ENCODE measurements around the gene DYNLRB2. TPM values are rescaled to one million over a fixed set of nuclear protein-coding genes. Genes with fewer than 3 reads are reported as not detected.
A peak's percentile ranks its signal among the peaks of the same experiment; 100 is the strongest.

The DYNLRB2 gene
- total RNA-seq, 1 donor from 2014 or later, result not detected

DNA sequence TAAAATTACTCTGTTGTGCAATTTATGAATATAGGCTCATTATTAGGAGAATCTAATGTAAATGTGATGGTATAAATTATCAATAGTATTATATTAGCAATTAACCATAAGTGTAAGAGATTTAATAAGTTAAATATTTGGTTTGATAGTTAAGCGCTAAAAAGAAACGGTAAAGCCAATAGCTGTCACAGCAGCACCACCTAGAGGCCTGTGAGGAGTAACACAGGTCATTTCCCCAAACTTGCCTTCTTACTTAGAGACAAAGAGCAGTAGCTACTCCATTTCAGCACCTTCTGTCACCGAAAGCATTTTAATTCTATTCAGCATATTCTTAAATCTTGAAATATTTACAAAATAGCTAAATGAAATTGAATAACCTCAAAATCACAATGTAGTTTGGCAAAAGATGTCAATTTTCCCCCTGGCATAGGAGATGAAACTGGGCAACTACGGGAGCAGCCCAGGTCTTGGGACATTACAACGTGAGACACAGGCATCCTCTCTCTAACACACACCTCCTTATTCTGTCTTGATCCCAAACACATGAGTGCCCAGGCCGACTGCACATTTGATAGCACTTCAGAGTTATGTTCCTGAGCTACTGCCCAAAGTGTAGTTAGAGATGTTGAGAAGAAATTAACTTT is 14.3 kb upstream of the DYNLRB2 start:
- H3K4me3 Mint-ChIP-seq, result no peak overlapping the region
- peak overlapping the region; percentile 17 for H3K27ac Mint-ChIP-seq
- no peaks in the 10 kb centered on the region for H3K9me3 Mint-ChIP-seq
- peak; percentile 88 for DNase-seq
- peaks cover 11% of the 10 kb centered on the region for H3K27me3 Mint-ChIP-seq
- no peaks in the 10 kb centered on the region for H3K36me3 Mint-ChIP-seq (ENCODE audit: low read depth)
- intact Hi-C loops (cut with micrococcal nuclease), result loop anchor here (1.0 to 10.0 kb wide), 6 partner anchors 54 to 1819 kb away; no protein-coding TSS in a partner anchor
- H3K4me1 Mint-ChIP-seq, result peaks cover 15% of the 10 kb centered on the region

DNA sequence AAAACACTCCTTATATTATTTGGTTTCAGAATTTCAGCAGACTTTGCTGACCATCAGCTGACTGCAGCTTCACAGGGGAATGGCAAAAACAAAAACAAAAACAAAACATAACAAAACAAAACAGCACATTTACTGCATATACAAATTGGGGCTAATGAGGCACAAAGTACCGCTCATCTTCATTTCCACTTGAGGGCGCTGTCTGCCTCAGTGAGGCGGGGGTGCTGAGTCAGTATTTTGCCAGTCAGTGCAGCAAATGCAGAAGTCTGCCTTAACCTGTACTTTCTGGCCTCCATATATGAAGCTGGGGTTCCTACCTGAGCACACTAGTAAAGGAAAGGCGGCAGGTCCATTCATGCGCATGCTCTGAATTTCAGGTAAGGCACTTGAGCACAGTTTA is 13.5 kb upstream of the DYNLRB2 start:
- DNase-seq, result peak; percentile 92

DNA sequence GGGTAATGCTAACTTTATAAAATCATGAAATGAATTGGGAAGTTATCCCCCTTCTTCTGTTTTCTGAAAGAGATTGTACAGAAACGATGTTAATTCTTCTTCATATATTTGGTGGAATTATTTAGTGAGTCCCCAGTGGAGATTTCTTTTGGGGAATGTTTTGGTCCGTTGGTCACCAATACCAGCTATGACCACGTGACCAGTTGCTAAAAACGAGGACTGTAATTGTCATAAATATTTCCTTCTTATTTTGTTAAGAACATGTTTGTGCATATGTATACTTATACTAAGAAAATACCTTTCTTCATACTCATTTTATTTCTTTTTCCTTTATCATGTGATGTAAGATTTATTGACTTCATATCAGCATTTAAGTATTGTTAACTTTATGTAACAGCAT is 10.3 kb upstream of the DYNLRB2 start:
- no peak overlapping the region for H3K4me3 Mint-ChIP-seq
- peaks cover 16% of the 10 kb centered on the region for H3K4me1 Mint-ChIP-seq
- no peaks in the 10 kb centered on the region for H3K9me3 Mint-ChIP-seq
- H3K27ac Mint-ChIP-seq, result no peak overlapping the region
- H3K27me3 Mint-ChIP-seq, result peaks cover 8% of the 10 kb centered on the region
- DNase-seq, result no peak
- intact Hi-C loops (cut with micrococcal nuclease), result no loop called here
- no peaks in the 10 kb centered on the region for H3K36me3 Mint-ChIP-seq (ENCODE audit: low read depth)

More for the DNA sequence above, 13.5 kb upstream of the DYNLRB2 start:
- H3K4me1 Mint-ChIP-seq, result peaks cover 15% of the 10 kb centered on the region
- peaks cover 8% of the 10 kb centered on the region for H3K27me3 Mint-ChIP-seq
- H3K27ac Mint-ChIP-seq, result no peak overlapping the region
- no peak overlapping the region for H3K4me3 Mint-ChIP-seq
- H3K36me3 Mint-ChIP-seq (ENCODE audit: low read depth), result no peaks in the 10 kb centered on the region
- intact Hi-C loops (cut with micrococcal nuclease), result loop anchor here (1.0 to 10.0 kb wide), 6 partner anchors 54 to 1820 kb away; no protein-coding TSS in a partner anchor
- no peaks in the 10 kb centered on the region for H3K9me3 Mint-ChIP-seq

DNA sequence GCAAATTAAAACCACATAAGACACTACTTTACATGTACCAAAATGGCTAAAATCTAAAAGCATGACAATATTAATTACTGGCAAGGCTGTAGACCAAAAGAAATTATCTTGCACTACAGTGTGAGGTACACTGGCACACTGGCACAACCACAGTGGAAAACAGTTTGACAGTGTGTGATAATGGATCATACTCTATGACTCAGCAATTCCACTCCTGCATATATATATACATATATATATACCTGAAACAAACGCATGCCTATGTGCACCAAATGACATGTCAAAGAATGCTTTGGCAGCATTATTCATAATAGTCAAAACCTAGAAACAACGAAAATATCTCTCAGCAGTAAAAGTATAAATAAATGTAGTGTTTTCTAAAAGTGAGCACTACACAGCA is 4.6 kb upstream of the DYNLRB2 start:
- Mint-ChIP-seq H3K4me3 (no peak overlapping the region), H3K9me3 (peaks cover 12% of the 10 kb centered on the region), H3K27ac (no peak overlapping the region), H3K27me3 (peaks cover 14% of the 10 kb centered on the region), H3K4me1 (peaks cover 28% of the 10 kb centered on the region), H3K36me3 (ENCODE audit: low read depth) (peaks cover 6% of the 10 kb centered on the region)
- intact Hi-C loops (cut with micrococcal nuclease), result loop anchor here (1.0 kb wide), 1 partner anchor 223 kb away; no protein-coding TSS in a partner anchor
- DNase-seq, result no peak

DNA sequence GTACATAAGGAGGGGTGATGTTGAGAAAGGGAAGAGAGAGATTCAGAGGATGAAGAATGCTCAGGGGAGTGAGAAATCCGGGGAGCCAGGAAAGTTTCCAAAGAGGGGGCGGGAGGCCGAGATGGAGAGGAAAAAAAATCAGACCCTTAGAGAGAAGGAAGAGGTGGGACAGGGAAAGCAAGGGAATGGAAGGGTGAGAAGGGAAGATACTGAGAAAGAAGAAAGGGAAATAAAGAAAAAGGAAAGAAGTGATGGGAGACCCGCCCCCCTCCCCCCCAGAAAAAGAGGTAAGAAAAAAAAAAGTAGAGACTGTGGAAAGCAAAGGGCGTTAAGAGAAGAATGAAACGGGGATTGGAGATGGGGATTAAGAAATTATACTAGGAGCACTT is 507 bp downstream of the DYNLRB2 start:
- no peak for DNase-seq
- Mint-ChIP-seq H3K9me3 (peaks cover 12% of the 10 kb centered on the region), H3K27ac (peak overlapping the region; percentile 98), H3K27me3 (peaks cover 7% of the 10 kb centered on the region), H3K36me3 (ENCODE audit: low read depth) (peaks cover 6% of the 10 kb centered on the region), H3K4me3 (peak overlapping the region; percentile 96), H3K4me1 (peaks cover 27% of the 10 kb centered on the region)
- intact Hi-C loops (cut with micrococcal nuclease), result loop anchor here (2.0 kb wide), 1 partner anchor 266 kb away; no protein-coding TSS in a partner anchor

DNA sequence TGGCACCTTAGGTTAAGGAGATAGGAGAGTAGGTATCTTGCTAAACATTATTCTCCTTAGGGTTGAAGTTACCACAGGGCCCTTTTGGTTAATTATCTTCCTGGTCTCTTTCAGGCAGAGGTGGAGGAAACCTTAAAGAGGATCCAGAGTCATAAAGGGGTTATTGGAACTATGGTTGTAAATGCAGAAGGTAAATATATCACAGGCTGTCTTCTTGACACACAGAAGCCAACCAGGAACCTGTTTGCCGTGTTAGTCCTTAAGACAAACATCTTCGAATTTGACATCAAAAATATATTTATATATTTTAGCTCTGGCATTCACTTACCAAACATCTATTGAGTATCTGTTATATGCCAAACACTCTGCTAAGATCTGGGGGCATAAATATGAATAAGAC is 2.4 kb downstream of the DYNLRB2 start:
- Mint-ChIP-seq H3K36me3 (ENCODE audit: low read depth) (peaks cover 6% of the 10 kb centered on the region), H3K4me3 (no peak overlapping the region), H3K9me3 (peaks cover 12% of the 10 kb centered on the region), H3K27ac (no peak overlapping the region), H3K27me3 (peaks cover 7% of the 10 kb centered on the region), H3K4me1 (peaks cover 26% of the 10 kb centered on the region)
- intact Hi-C loops (cut with micrococcal nuclease), result no loop called here
- no peak for DNase-seq

DNA sequence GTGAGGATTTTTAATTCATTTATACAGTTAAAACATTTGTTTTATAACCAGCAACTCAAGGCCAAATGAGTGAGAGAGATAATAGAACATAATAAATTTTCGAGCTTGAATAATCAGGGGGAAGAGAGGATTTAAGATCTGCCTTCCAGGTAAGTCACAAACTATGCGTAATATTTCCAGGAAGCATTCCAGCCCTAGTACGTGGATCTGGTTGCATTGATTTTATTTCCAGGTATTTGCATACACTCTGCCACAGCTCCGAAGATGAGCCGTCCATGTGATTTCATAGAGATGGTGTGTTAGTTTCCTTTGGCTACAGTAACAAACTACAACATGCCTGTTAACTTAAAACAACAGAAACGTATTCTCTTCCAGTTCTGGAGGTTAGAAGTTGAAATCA is 3.5 kb downstream of the DYNLRB2 start:
- no peak for DNase-seq
- Mint-ChIP-seq H3K4me3 (no peak overlapping the region), H3K4me1 (peaks cover 24% of the 10 kb centered on the region), H3K36me3 (ENCODE audit: low read depth) (peaks cover 4% of the 10 kb centered on the region), H3K27me3 (peaks cover 6% of the 10 kb centered on the region), H3K9me3 (peaks cover 12% of the 10 kb centered on the region), H3K27ac (no peak overlapping the region)
- intact Hi-C loops (cut with micrococcal nuclease), result no loop called here

DNA sequence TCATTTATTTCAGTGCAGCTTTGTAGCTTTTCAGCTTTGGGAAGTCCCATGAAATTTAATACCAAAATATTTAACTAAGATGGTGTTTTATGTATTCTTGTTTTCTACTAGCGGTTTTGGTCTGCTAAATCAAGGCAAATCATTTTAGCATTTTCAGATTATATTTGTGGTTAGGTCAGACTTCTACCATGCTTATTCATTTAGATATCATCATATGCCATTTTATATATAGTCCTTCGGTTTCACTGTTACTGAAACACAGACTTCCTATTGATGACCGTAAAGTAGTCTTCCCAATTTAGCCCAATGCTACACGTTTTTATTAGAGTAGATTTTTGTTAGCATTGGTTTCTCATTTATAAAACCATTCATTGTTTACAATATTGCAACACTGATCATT is 5.5 kb downstream of the DYNLRB2 start:
- intact Hi-C loops (cut with micrococcal nuclease), result no loop called here
- peaks cover 11% of the 10 kb centered on the region for H3K4me1 Mint-ChIP-seq
- no peaks in the 10 kb centered on the region for H3K36me3 Mint-ChIP-seq (ENCODE audit: low read depth)
- H3K9me3 Mint-ChIP-seq, result peaks cover 6% of the 10 kb centered on the region
- H3K27ac Mint-ChIP-seq, result no peak overlapping the region
- DNase-seq, result no peak
- H3K27me3 Mint-ChIP-seq, result peaks cover 4% of the 10 kb centered on the region
- H3K4me3 Mint-ChIP-seq, result no peak overlapping the region

DNA sequence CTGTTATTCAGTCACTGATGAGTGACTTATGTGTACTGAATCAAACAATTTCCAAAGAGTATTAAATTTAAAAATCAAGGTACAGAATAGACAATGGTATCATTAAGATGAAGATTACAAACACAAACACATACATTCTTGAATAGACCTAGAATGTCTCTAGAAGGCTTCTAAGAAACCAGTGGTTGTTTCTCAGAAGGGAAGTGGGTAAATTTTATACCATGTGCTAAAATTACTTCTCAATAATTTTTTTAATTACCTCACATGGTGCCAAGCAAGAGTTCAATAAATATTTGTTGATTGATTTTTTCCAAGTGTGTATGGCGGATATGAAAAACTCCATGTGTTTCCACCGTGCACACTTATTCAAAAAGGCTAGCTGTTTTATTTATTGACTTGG is 6.4 kb downstream of the DYNLRB2 start:
- Mint-ChIP-seq H3K4me1 (peaks cover 5% of the 10 kb centered on the region), H3K9me3 (peaks cover 6% of the 10 kb centered on the region), H3K27ac (no peak overlapping the region), H3K27me3 (peaks cover 4% of the 10 kb centered on the region), H3K36me3 (ENCODE audit: low read depth) (no peaks in the 10 kb centered on the region), H3K4me3 (no peak overlapping the region)
- intact Hi-C loops (cut with micrococcal nuclease), result no loop called here
- DNase-seq, result no peak

DNA sequence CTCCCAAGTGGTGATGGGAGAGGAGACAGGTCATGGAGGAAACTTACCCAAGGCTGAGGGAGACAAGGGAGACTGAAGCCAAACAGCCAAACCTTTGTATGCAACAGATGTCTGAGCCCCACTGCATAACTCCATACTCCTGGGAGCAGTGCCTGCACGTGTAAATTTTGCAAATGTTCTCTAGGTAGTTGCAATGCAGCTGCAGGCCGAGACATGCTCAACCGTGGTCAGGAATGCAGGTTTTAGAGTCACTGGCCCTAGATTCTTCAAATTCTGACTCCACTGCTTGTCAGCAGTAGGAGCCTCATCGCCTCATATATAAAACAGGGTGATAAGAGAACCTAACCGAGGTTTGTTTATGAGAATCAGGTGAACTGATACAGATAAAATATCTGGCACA is 11.5 kb downstream of the DYNLRB2 start:
- Mint-ChIP-seq H3K36me3 (ENCODE audit: low read depth) (no peaks in the 10 kb centered on the region), H3K9me3 (peaks cover 6% of the 10 kb centered on the region), H3K4me3 (no peak overlapping the region), H3K27me3 (no peaks in the 10 kb centered on the region), H3K27ac (no peak overlapping the region), H3K4me1 (peaks cover 21% of the 10 kb centered on the region)
- no peak for DNase-seq
- intact Hi-C loops (cut with micrococcal nuclease), result no loop called here

DNA sequence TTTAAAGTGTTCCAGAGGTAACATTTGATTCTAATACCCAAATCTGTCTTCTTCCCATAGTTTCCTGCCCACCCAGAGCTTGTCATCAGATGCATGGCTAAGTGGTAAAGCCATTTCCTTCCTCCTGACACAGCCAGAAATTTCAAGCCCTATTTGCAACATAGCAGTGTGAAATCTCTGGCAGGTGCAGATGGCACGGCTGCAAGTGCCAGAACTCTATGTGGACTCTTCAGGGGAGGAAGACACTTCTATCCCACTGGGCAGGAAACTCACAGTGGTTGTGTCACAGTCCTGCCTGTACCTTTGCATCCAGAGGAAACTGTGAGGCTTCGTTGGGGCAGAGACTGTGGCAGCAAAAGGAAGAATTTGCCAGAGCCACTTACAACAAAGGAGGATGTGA is 13.2 kb downstream of the DYNLRB2 start:
- no peak overlapping the region for H3K4me3 Mint-ChIP-seq
- intact Hi-C loops (cut with micrococcal nuclease), result no loop called here
- DNase-seq, result no peak
- no peaks in the 10 kb centered on the region for H3K36me3 Mint-ChIP-seq (ENCODE audit: low read depth)
- H3K4me1 Mint-ChIP-seq, result peaks cover 19% of the 10 kb centered on the region
- no peak overlapping the region for H3K27ac Mint-ChIP-seq
- H3K9me3 Mint-ChIP-seq, result peaks cover 6% of the 10 kb centered on the region
- H3K27me3 Mint-ChIP-seq, result peaks cover 1% of the 10 kb centered on the region

DNA sequence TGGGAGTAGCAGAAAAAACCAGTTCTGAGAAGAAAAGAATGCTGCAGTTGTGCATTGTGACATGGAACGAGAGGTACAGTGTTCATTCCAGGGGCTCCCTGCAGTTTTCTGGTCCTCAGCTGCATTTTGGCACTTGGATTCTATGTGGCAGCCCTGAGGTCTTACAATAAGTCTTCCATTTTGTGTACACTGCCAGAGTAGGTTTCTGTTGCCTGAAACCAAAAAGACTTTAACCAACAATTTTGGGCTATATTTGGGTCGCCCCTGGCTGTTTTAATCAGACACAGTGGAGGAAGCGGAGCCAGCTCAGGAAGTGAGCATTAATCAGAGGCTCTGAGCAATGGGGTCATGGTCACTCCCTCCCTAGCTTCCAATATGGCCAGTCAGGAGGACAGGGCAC is 15.7 kb downstream of the DYNLRB2 start:
- Mint-ChIP-seq H3K27me3 (peaks cover 3% of the 10 kb centered on the region), H3K36me3 (ENCODE audit: low read depth) (no peaks in the 10 kb centered on the region), H3K4me1 (peaks cover 19% of the 10 kb centered on the region), H3K27ac (no peak overlapping the region), H3K4me3 (no peak overlapping the region), H3K9me3 (no peaks in the 10 kb centered on the region)
- DNase-seq, result no peak
- intact Hi-C loops (cut with micrococcal nuclease), result no loop called here

DNA sequence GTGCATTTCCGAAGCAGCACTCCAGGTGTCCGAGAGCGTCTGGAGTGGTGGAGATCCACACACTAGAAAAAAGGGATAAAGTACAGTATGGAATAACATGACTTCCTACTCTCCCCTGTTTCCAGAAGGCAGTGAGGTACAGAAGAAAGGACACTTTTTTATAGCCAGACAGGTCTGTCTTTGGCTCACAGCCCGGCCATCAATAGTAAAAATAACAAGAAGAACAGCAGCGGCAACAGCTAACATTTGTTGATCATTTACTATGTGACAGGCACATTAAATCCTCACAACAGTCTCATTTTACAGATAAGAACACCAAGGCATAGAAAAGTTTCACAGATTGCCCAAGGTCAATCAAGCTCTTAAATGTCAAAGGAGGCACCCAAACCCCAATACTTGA is 16.2 kb downstream of the DYNLRB2 start:
- peaks cover 5% of the 10 kb centered on the region for H3K27me3 Mint-ChIP-seq
- H3K4me1 Mint-ChIP-seq, result peaks cover 19% of the 10 kb centered on the region
- H3K36me3 Mint-ChIP-seq (ENCODE audit: low read depth), result no peaks in the 10 kb centered on the region
- no peak overlapping the region for H3K27ac Mint-ChIP-seq
- H3K9me3 Mint-ChIP-seq, result no peaks in the 10 kb centered on the region
- intact Hi-C loops (cut with micrococcal nuclease), result no loop called here
- DNase-seq, result no peak
- H3K4me3 Mint-ChIP-seq, result no peak overlapping the region

DNA sequence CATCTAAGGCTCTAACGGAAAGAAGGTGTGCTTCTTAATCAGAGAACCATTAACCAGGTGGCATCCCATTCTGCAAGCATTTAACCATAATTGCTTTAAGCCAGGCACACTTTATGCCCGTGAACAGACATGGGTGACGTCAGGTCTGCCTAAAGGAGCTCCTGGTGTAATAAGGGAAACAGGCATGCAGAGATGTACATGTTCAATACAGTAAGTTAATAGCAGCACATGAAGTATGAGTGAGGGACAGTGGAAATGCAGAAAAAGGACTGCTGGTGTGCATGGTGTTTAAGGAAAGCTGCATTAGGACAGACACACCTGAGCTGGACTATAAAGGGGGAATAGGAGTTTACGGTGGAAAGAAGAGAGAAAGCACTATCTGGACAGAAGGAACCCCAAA is 18.6 kb downstream of the DYNLRB2 start:
- no peak overlapping the region for H3K27ac Mint-ChIP-seq
- H3K4me3 Mint-ChIP-seq, result no peak overlapping the region
- H3K4me1 Mint-ChIP-seq, result peaks cover 19% of the 10 kb centered on the region
- intact Hi-C loops (cut with micrococcal nuclease), result no loop called here
- no peak for DNase-seq
- H3K27me3 Mint-ChIP-seq, result peaks cover 5% of the 10 kb centered on the region
- no peaks in the 10 kb centered on the region for H3K36me3 Mint-ChIP-seq (ENCODE audit: low read depth)
- H3K9me3 Mint-ChIP-seq, result no peaks in the 10 kb centered on the region

DNA sequence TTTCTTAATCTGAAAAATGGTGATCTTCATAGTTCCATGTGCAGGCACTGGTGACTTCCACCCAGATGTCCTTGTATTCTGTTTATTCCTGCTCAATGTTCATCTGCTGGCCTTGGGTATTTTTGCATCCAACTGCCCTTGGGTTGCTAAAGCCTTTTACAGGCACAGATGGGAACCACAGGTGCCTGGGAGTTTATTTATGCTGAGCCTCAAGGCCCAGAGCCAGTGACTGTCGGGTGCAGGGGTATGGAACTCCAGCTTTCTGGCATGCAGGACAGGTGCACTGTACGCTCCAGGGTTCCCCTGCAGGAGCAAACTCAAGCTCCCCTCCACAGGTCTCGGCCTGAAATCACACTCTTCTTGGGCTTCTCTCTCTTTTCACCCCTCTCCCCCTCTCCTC is 22.3 kb downstream of the DYNLRB2 start:
- peaks cover 4% of the 10 kb centered on the region for H3K36me3 Mint-ChIP-seq (ENCODE audit: low read depth)
- peaks cover 5% of the 10 kb centered on the region for H3K27me3 Mint-ChIP-seq
- H3K9me3 Mint-ChIP-seq, result peaks cover 6% of the 10 kb centered on the region
- no peak for DNase-seq
- peaks cover 27% of the 10 kb centered on the region for H3K4me1 Mint-ChIP-seq
- intact Hi-C loops (cut with micrococcal nuclease), result no loop called here
- H3K27ac Mint-ChIP-seq, result no peak overlapping the region
- H3K4me3 Mint-ChIP-seq, result no peak overlapping the region

All from activated CD4-positive, alpha-beta T cell treated with anti-CD3 and anti-CD28 coated beads, Interleukin-2, amount 10 ng/mL, durations not matched to agents 24 days and 14 days (primary cell).